ENCODE measurements around the gene MSANTD1. TPM values are rescaled to one million over a fixed set of nuclear protein-coding genes. Genes with fewer than 3 reads are reported as not detected.
A peak's percentile ranks its signal among the peaks of the same experiment; 100 is the strongest.

Gene MSANTD1
- total RNA-seq, 1 experiment from 2014 or later, result 1.4 TPM

DNA sequence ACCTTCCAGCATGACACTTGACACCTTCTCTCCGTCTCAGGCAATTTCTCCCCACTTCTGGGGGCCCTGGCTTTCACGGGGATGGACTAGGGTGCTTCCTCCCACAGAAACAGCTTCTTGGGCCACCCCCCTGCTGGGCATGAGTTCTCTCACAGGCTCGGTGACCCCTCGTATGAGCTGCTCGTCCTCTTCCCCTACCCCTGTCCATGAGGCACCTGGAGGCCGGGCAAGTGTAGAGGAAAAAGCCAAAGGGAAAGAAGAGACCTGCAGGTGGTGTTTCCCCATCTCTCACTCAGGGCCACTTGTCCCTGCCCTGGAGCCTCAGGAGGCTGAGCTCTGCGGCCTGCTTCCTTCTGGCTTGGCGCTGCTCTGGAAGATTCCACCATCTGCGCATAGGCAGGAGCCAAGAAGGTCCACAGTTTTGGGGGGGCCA, 41.9 kb downstream of the MSANTD1 start:
- H3K4me1 Mint-ChIP-seq (ENCODE audit: low read depth, unreplicated experiment), result peaks cover 20% of the 10 kb centered on the region

DNA sequence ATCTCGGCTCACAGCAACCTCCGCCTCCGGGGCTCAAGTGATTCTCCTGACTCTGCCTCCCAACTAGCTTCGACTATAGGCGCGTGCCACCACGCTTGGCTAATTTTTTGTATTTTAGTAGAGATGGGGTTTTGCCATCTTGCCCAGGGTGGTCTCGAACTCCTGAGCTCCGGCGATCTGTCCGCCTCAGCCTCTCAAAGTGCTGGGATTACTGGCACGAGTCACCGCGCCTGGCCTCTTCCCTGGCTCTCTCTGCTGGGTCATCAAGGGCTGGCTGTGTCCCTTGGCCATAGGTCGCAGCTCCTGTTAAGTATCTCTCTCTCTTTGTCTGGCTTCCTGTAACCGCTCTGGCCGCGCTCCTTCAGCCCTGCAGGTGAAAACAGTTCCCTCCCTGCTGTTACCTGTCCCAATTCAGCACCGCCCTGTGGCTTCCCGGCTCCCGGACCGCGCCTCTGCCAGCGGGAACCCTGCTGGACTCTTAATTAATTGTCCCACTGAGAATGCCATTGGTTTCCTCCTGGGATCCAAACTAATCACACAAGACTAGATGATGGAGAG, 42.5 kb downstream of the MSANTD1 start:
- peaks cover 18% of the 10 kb centered on the region for H3K36me3 Mint-ChIP-seq (ENCODE audit: insufficient read depth, unreplicated experiment)
- H3K4me3 Mint-ChIP-seq (ENCODE audit: low read depth, unreplicated experiment), result peak overlapping the region; percentile 81
- CTCF ChIA-PET, result interaction anchor here (1.1 kb wide), 1 partner anchor 88 kb away, joined by 4 read pairs; no protein-coding TSS in a partner anchor
- peak; percentile 35 for DNase-seq
- TF ChIP-seq, protein P1, sequence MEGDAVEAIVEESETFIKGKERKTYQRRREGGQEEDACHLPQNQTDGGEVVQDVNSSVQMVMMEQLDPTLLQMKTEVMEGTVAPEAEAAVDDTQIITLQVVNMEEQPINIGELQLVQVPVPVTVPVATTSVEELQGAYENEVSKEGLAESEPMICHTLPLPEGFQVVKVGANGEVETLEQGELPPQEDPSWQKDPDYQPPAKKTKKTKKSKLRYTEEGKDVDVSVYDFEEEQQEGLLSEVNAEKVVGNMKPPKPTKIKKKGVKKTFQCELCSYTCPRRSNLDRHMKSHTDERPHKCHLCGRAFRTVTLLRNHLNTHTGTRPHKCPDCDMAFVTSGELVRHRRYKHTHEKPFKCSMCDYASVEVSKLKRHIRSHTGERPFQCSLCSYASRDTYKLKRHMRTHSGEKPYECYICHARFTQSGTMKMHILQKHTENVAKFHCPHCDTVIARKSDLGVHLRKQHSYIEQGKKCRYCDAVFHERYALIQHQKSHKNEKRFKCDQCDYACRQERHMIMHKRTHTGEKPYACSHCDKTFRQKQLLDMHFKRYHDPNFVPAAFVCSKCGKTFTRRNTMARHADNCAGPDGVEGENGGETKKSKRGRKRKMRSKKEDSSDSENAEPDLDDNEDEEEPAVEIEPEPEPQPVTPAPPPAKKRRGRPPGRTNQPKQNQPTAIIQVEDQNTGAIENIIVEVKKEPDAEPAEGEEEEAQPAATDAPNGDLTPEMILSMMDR (IDR thresholded peaks at IDR 0.05; ENCODE audit: unreplicated experiment), result no peak
- peaks cover 11% of the 10 kb centered on the region for H3K27me3 Mint-ChIP-seq (ENCODE audit: unreplicated experiment)
- H3K4me1 Mint-ChIP-seq (ENCODE audit: low read depth, unreplicated experiment), result peaks cover 20% of the 10 kb centered on the region
- BruUV-seq (replicated peaks), result TSS peak; percentile 37
- intact Hi-C loops (cut with micrococcal nuclease; ENCODE audit: unreplicated experiment), result no loop called here
- peak overlapping the region; percentile 57 for H3K27ac Mint-ChIP-seq (ENCODE audit: unreplicated experiment)
- no peaks in the 10 kb centered on the region for H3K9me3 Mint-ChIP-seq (ENCODE audit: low read depth, unreplicated experiment)

More for the DNA sequence above, 41.9 kb downstream of the MSANTD1 start:
- no peak for DNase-seq
- H3K9me3 Mint-ChIP-seq (ENCODE audit: low read depth, unreplicated experiment), result no peaks in the 10 kb centered on the region
- peaks cover 21% of the 10 kb centered on the region for H3K36me3 Mint-ChIP-seq (ENCODE audit: insufficient read depth, unreplicated experiment)
- CTCF ChIA-PET, result interaction anchor here (1.1 kb wide), 1 partner anchor 88 kb away, joined by 4 read pairs; no protein-coding TSS in a partner anchor
- peaks cover 14% of the 10 kb centered on the region for H3K27me3 Mint-ChIP-seq (ENCODE audit: unreplicated experiment)
- no TSS peak for BruUV-seq (replicated peaks)
- H3K27ac Mint-ChIP-seq (ENCODE audit: unreplicated experiment), result no peak overlapping the region
- no peak overlapping the region for H3K4me3 Mint-ChIP-seq (ENCODE audit: low read depth, unreplicated experiment)
- intact Hi-C loops (cut with micrococcal nuclease; ENCODE audit: unreplicated experiment), result no loop called here
- TF ChIP-seq, protein P1 (IDR thresholded peaks at IDR 0.05; ENCODE audit: unreplicated experiment), result no peak

DNA sequence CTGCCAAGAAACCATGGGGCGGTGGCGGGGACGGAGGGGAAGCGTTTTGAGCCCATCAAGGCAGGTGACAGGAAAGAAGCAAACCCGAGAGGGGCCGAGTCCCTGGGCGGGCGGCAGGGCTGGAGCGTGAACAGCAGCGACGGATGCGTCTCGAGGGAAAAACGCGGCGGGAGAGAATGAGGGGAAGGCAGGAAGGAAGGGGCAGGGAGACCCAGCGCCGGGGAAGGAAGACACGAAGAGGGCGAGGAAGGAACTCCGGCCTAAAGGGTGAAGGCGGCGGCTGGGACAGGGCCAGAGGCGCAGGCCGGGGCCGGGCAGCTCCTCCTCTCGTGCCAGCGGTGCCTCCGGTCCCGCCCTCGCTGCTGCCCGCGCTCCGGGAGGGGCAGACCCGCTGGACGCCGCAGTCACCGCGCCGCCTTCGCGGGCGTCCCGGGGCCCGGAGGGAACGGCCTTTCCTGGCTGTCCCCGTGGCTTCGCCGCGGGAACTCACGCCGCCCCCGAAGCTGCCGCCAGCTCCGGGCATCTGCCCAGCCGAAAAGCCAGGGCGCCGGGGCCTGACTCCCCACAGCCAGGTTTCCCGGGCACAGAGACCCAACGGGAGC, 43.1 kb downstream of the MSANTD1 start:
- H3K27ac Mint-ChIP-seq (ENCODE audit: unreplicated experiment), result peak overlapping the region; percentile 57
- intact Hi-C loops (cut with micrococcal nuclease; ENCODE audit: unreplicated experiment), result no loop called here
- BruUV-seq (replicated peaks), result no TSS peak
- peak; percentile 60 for DNase-seq
- peaks cover 20% of the 10 kb centered on the region for H3K4me1 Mint-ChIP-seq (ENCODE audit: low read depth, unreplicated experiment)
- no peaks in the 10 kb centered on the region for H3K9me3 Mint-ChIP-seq (ENCODE audit: low read depth, unreplicated experiment)
- peak overlapping the region; percentile 81 for H3K4me3 Mint-ChIP-seq (ENCODE audit: low read depth, unreplicated experiment)
- H3K36me3 Mint-ChIP-seq (ENCODE audit: insufficient read depth, unreplicated experiment), result peaks cover 16% of the 10 kb centered on the region
- peaks cover 5% of the 10 kb centered on the region for H3K27me3 Mint-ChIP-seq (ENCODE audit: unreplicated experiment)
- CTCF ChIA-PET, result interaction anchor here (1.1 kb wide), 1 partner anchor 89 kb away, joined by 4 read pairs; no protein-coding TSS in a partner anchor
- TF ChIP-seq, protein P1 (IDR thresholded peaks at IDR 0.05; ENCODE audit: unreplicated experiment), result no peak

DNA sequence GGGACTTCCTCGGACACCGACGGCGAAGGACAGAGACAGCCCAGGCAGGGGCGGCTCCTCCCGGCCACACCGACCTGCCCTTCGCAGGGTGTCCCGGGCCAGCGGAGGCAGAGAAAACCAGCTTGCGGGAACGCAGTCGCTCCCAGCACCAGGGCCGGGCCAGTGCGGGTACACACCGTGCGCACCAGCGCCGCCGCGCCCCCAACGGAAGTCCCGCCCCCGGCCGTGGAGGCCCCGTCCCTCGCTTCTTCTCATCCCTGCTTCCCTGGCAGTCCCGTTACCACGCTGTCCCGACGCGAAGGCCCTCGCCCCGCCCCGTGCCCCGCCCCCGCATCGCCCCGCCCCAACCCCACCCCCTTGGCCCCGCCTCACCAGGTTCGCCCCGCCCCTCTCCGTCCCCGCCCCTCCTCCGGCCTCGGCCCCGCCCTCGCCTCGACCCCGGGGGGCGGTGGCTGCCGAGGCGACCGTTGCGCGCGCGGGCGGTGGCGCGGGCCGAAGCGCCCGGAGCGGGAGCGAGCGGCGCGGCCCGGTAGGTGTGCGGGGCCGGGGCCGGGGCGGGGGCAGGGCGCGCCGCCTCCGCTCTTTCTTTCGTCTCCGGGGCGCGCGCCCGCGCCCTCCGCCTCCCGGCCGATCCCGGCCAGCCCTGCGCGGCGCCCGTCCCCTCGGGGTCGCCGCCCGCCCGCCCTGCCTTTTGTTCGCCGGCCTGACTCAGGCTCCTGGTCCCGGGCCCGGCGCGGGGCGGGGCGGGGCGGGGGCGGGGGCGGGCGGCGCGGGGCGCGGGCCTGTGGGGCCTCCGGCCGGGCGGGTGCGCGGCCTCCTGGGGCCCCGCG, 43.8 kb downstream of the MSANTD1 start, which contains the start of gene RGS12:
TSS of gene RGS12 (plus strand) at position 451 of the 830 bp plus-strand sequence. CDS start 23,150 bp downstream, outside the sequence.
- CTCF ChIA-PET, result no interaction called here

More for the DNA sequence above, 43.8 kb downstream of the MSANTD1 start, which contains the start of gene RGS12:
- H3K27ac Mint-ChIP-seq (ENCODE audit: unreplicated experiment), result peak within 1 kb of the TSS; percentile 75
- TF ChIP-seq, protein P1 (IDR thresholded peaks at IDR 0.05; ENCODE audit: unreplicated experiment), result no peak
- BruUV-seq (replicated peaks), result no TSS peak
- H3K36me3 Mint-ChIP-seq (ENCODE audit: insufficient read depth, unreplicated experiment), result peaks cover 16% of the 10 kb centered on the region
- peaks cover 20% of the 10 kb centered on the region for H3K4me1 Mint-ChIP-seq (ENCODE audit: low read depth, unreplicated experiment)
- H3K27me3 Mint-ChIP-seq (ENCODE audit: unreplicated experiment), result no peaks in the 10 kb centered on the region
- peak; percentile 93 for DNase-seq
- intact Hi-C loops (cut with micrococcal nuclease; ENCODE audit: unreplicated experiment), result no loop called here
- peaks cover 2% of the 10 kb centered on the region for H3K9me3 Mint-ChIP-seq (ENCODE audit: low read depth, unreplicated experiment)
- H3K4me3 Mint-ChIP-seq (ENCODE audit: low read depth, unreplicated experiment), result peak within 1 kb of the TSS; percentile 94

Data from Calu3 (cell line).